ENCODE measurements around the gene WIPF2. TPM values are rescaled to one million over a fixed set of nuclear protein-coding genes. Genes with fewer than 3 reads are reported as not detected.

WIPF2 gene
- total and polyA plus RNA-seq, 12 donors = 5.2 to 30.2 (median 15.2) TPM

- DNase-seq = no peak
- Histone ChIP-seq H3K36me3 (replicated peaks in 1 of 2) (no peaks in the 10 kb centered on the region), H3K9me3 (replicated peaks in 1 of 3) (no peaks in the 10 kb centered on the region), H3K4me1 (replicated peaks in 1 of 2) (peaks cover 4 to 6% of the 10 kb centered on the region in 2 donors), H3K27ac (no peak overlapping the region), H3K4me3 (no peak overlapping the region), H3K27me3 (no peaks in the 10 kb centered on the region)
- TF ChIP-seq POLR2A (IDR thresholded peaks at IDR 0.05) = no peak
- TF ChIP-seq, protein P1, sequence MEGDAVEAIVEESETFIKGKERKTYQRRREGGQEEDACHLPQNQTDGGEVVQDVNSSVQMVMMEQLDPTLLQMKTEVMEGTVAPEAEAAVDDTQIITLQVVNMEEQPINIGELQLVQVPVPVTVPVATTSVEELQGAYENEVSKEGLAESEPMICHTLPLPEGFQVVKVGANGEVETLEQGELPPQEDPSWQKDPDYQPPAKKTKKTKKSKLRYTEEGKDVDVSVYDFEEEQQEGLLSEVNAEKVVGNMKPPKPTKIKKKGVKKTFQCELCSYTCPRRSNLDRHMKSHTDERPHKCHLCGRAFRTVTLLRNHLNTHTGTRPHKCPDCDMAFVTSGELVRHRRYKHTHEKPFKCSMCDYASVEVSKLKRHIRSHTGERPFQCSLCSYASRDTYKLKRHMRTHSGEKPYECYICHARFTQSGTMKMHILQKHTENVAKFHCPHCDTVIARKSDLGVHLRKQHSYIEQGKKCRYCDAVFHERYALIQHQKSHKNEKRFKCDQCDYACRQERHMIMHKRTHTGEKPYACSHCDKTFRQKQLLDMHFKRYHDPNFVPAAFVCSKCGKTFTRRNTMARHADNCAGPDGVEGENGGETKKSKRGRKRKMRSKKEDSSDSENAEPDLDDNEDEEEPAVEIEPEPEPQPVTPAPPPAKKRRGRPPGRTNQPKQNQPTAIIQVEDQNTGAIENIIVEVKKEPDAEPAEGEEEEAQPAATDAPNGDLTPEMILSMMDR (IDR thresholded peaks at IDR 0.05) = no peak
- 68 to 98% (median 86%) methylated on average over 2 of the region's 2 CpGs for WGBS, 4 donors
- intact Hi-C loops (cut with DNase I) = loop anchor here in 1 of 2 donors (5.0 kb wide), 1 partner anchor 89 kb away; no protein-coding TSS in a partner anchor
Measured at GRCh38 chr17:40291281-40291664, 72.2 kb downstream of the WIPF2 start.

DNA sequence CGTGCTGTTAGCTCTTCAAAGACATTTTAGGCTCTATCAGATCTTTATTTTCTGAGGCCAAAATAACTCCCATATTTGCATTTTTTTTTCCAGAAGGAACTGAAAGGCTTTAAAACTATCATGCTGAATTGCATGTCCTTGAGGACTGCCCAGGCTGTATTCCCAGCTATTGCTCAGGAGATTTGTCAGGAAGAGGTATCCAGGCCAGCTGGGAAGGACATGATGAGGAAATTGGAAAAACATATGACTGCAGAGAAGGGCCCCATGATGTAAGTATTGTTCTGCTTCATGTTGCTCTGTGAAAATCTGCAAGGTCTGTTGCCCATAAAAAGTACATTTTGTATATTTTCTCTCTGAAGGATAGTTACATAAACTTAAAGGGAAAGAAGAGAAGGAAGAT, 74.3 kb downstream of the WIPF2 start:
- 41 to 55% (median 51%) methylated on average over 1 of the region's 1 CpG for WGBS, 4 donors
- TF ChIP-seq, protein P1 (IDR thresholded peaks at IDR 0.05) = no peak
- no peak for TF ChIP-seq POLR2A (IDR thresholded peaks at IDR 0.05)
- Histone ChIP-seq H3K4me1 (replicated peaks in 1 of 2) (peaks cover under 1 to 4% of the 10 kb centered on the region in 2 donors), H3K36me3 (replicated peaks in 1 of 2) (no peaks in the 10 kb centered on the region), H3K27me3 (no peaks in the 10 kb centered on the region), H3K4me3 (no peak overlapping the region), H3K9me3 (replicated peaks in 1 of 3) (no peaks in the 10 kb centered on the region), H3K27ac (peak overlapping the region in 4 of 5 donors; percentile 23 to 85 (median 67))
- DNase-seq = peak in 3 of 7 donors; percentile 49 to 65 (median 62)
- intact Hi-C loops (cut with DNase I) = loop anchor here in 1 of 2 donors (5.0 kb wide), 1 partner anchor 91 kb away; no protein-coding TSS in a partner anchor

GRCh38 chr17:40295488-40296436, 76.7 kb downstream of the WIPF2 start:
- no peak for DNase-seq

DNA sequence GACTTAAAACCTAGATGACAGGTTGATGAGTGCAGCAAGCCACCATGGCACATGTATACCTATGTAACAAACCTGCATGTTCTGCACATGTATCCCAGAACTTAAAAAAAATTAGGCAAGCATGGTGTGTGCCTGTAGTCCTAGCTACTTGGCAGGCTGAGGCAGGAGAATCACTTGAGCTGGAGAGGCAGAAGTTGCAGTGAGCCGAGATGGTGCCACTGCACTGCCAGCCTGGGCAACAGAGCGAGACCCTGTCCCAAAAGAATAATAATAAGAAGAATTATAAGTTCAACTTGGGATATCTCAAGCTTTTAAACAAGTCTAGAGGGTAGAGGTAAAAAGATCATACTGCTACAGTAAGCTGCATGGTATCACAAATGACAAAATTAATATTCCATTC, 78.4 kb downstream of the WIPF2 start:
- 88 to 95% (median 91%) methylated on average over 2 of the region's 2 CpGs for WGBS, 4 donors
- H3K27me3 ChIP-seq = no peaks in the 10 kb centered on the region
- H3K9me3 ChIP-seq (replicated peaks in 1 of 3) = no peaks in the 10 kb centered on the region
- TF ChIP-seq, protein P1 (IDR thresholded peaks at IDR 0.05) = no peak
- no peak for TF ChIP-seq POLR2A (IDR thresholded peaks at IDR 0.05)
- no peak for DNase-seq
- H3K27ac ChIP-seq = no peak overlapping the region
- peaks cover 0 to 4% of the 10 kb centered on the region in 2 donors for H3K4me1 ChIP-seq (replicated peaks in 1 of 2)
- no peak overlapping the region for H3K4me3 ChIP-seq
- H3K36me3 ChIP-seq (replicated peaks in 1 of 2) = no peaks in the 10 kb centered on the region
- intact Hi-C loops (cut with DNase I) = no loop called here

More at GRCh38 chr17:40295488-40296436, 76.7 kb downstream of the WIPF2 start:
- TF ChIP-seq, protein P1 (IDR thresholded peaks at IDR 0.05) = no peak
- TF ChIP-seq POLR2A (IDR thresholded peaks at IDR 0.05) = no peak
- no peak overlapping the region for H3K27ac ChIP-seq
- no peaks in the 10 kb centered on the region for H3K36me3 ChIP-seq (replicated peaks in 1 of 2)
- peaks cover 0 to 4% of the 10 kb centered on the region in 2 donors for H3K4me1 ChIP-seq (replicated peaks in 1 of 2)
- H3K9me3 ChIP-seq (replicated peaks in 1 of 3) = no peaks in the 10 kb centered on the region
- H3K27me3 ChIP-seq = no peaks in the 10 kb centered on the region
- H3K4me3 ChIP-seq = no peak overlapping the region
- WGBS, 4 donors = 87 to 91% (median 89%) methylated on average over 5 of the region's 5 CpGs
- intact Hi-C loops (cut with DNase I) = no loop called here

All from adrenal gland (tissue), 12 donors.